Liver (tissue), 9 donors: ENCODE results near the gene TTC4. TPM values are rescaled to one million over a fixed set of nuclear protein-coding genes. Genes with fewer than 3 reads are reported as not detected.

ENCODE experiments used
- DNase-seq: peaks from one replicate; pipeline ENCODE4 v3.0.0-alpha.2; 2017; ENCODE audit warnings: low spot score
- H3K27ac ChIP-seq, 2 donors: one replicate each; pipeline ENCODE4 v1.7.0; 2013; ENCODE audit warnings: inconsistent platforms in 2 of 2, low read length in 2 of 2, control low read depth in 1 of 2, low read depth in 1 of 2, mild to moderate bottlenecking in 1 of 2
- H3K27me3 ChIP-seq, 4 donors: one replicate each; pipeline versions ENCODE4 v1.6.1 to v1.7.0; 2013; ENCODE audit warnings: low read length in 3 of 4, inconsistent platforms in 1 of 4, mild to moderate bottlenecking in 1 of 4, moderate library complexity in 1 of 4; ENCODE audit not compliant: control insufficient read depth in 4 of 4, insufficient read depth in 4 of 4
- H3K36me3 ChIP-seq, 4 donors: one replicate each; pipeline versions ENCODE4 v1.6.1 to v1.7.0; 2013; ENCODE audit warnings: low read length in 3 of 4, mild to moderate bottlenecking in 3 of 4, low read depth in 1 of 4, moderate library complexity in 1 of 4; ENCODE audit not compliant: control insufficient read depth in 4 of 4, insufficient read depth in 3 of 4
- H3K4me1 ChIP-seq, 4 donors: one replicate each; pipeline versions ENCODE4 v1.6.1 to v1.7.0; 2013; ENCODE audit warnings: low read length in 3 of 4, mild to moderate bottlenecking in 3 of 4, moderate library complexity in 1 of 4; ENCODE audit not compliant: control insufficient read depth in 4 of 4, insufficient read depth in 4 of 4
- H3K4me3 ChIP-seq, 3 donors: one replicate each; pipeline versions ENCODE4 v1.6.1 to v1.7.0; 2013; ENCODE audit warnings: low read length in 3 of 3, control low read depth in 1 of 3, low read depth in 1 of 3, mild to moderate bottlenecking in 1 of 3
- H3K9ac ChIP-seq, 2 donors: one replicate each; pipeline ENCODE4 v1.7.0; 2013; ENCODE audit warnings: low read length in 2 of 2, mild to moderate bottlenecking in 2 of 2, moderate library complexity in 2 of 2, control low read depth in 1 of 2, low read depth in 1 of 2
- H3K9me3 ChIP-seq, 4 donors: one replicate each; pipeline versions ENCODE4 v1.6.1 to v1.7.0; 2013; ENCODE audit warnings: low read length in 3 of 4; ENCODE audit not compliant: control insufficient read depth in 4 of 4
- CTCF ChIP-seq: fragments of 150-350 bp; IDR thresholded peaks from 2 replicates; pipeline ENCODE4 v1.5.1; 2017; ENCODE audit warnings: improper control_type of control experiment, low read depth, low read length; ENCODE audit not compliant: missing input control
- EGR1 ChIP-seq, 2 donors: IDR thresholded peaks; 2 replicates each; pipeline ENCODE4 v1.6.1; 2016 to 2018; ENCODE audit warnings: antibody characterized with exemption in 2 of 2, low read depth in 2 of 2
- FOXA1 ChIP-seq: IDR thresholded peaks from 2 replicates; pipeline ENCODE4 v1.6.1; 2016; ENCODE audit warnings: antibody characterized with exemption
- FOXA2 ChIP-seq: IDR thresholded peaks from 2 replicates; pipeline ENCODE4 v1.6.1; 2016; ENCODE audit warnings: antibody characterized with exemption
- GABPA ChIP-seq, 2 donors: IDR thresholded peaks in 1 of 2; conservative IDR thresholded peaks in 1 of 2; 2 replicates each; pipeline ENCODE4 v1.6.1; 2016; ENCODE audit warnings: antibody characterized with exemption in 2 of 2, mild to moderate bottlenecking in 1 of 2, moderate library complexity in 1 of 2
- HNF4A ChIP-seq, 2 donors: conservative IDR thresholded peaks; 2 replicates each; pipeline ENCODE4 v1.6.1; 2016; ENCODE audit warnings: antibody characterized with exemption in 2 of 2, mild to moderate bottlenecking in 2 of 2
- HNF4G ChIP-seq: IDR thresholded peaks from 2 replicates; pipeline ENCODE4 v1.6.1; 2016; ENCODE audit warnings: antibody characterized with exemption
- JUND ChIP-seq, 2 donors: IDR thresholded peaks; 2 replicates each; pipeline ENCODE4 v1.6.1; 2016; ENCODE audit warnings: antibody characterized with exemption in 2 of 2
- MAX ChIP-seq: IDR thresholded peaks from 2 replicates; pipeline ENCODE4 v1.6.1; 2016; ENCODE audit warnings: antibody characterized with exemption
- NR2F2 ChIP-seq: IDR thresholded peaks from 2 replicates; pipeline ENCODE4 v1.6.1; 2016; ENCODE audit warnings: antibody characterized with exemption
- RAD21 ChIP-seq, 2 donors: IDR thresholded peaks; 2 replicates each; pipeline ENCODE4 v1.6.1; 2016; ENCODE audit warnings: antibody characterized with exemption in 2 of 2, mild to moderate bottlenecking in 2 of 2
- REST ChIP-seq: IDR thresholded peaks from 2 replicates; pipeline ENCODE4 v1.6.1; 2016; ENCODE audit warnings: antibody characterized with exemption, mild to moderate bottlenecking
- RXRA ChIP-seq, 2 donors: IDR thresholded peaks; 2 replicates each; pipeline ENCODE4 v1.6.1; 2017 to 2018; ENCODE audit warnings: antibody characterized with exemption in 2 of 2, mild to moderate bottlenecking in 1 of 2
- SP1 ChIP-seq: IDR thresholded peaks from 2 replicates; pipeline ENCODE4 v1.6.1; 2018; ENCODE audit warnings: antibody characterized with exemption, mild to moderate bottlenecking
- YY1 ChIP-seq: IDR thresholded peaks from 2 replicates; pipeline ENCODE4 v1.6.1; 2016; ENCODE audit warnings: antibody characterized with exemption, mild to moderate bottlenecking
- WGBS: extraction: QIAGEN DNeasy Blood & Tissue Kit; methylation state at CpG from one replicate; pipeline ENCODE4 v1.1.7; 2013; 5-methylcytosine and 5-hydroxymethylcytosine counted together
- polyA plus RNA-seq, 2 donors: library from polyadenylated mRNA; stranded (reverse) in 1 of 2; unstranded in 1 of 2; fragments of 200-250 nt in 1 of 2; fragments of >200 nt in 1 of 2; fragmentation: Nextera tagmentation in 1 of 2; extraction: Ambion mirVana in 1 of 2; gene quantifications; one replicate each; pipeline versions ENCODE4 v1.2.1 to v1.2.3, GENCODE V29; 2013 to 2015
- total RNA-seq, 2 donors: library from RNA; depleted of rRNA; stranded (reverse); fragments of >200 nt; gene quantifications; one replicate each; pipeline ENCODE4 v1.2.3, GENCODE V29; 2014
- TF ChIP-seq, protein P1 (sequence below): IDR thresholded peaks from 2 replicates; pipeline ENCODE4 v1.6.1; 2016; ENCODE audit warnings: antibody characterized with exemption
- donor health status: healthy.
- donor health status: healthy.
- donor health status: healthy.
- donor health status: healthy.
- donor health status: healthy.

Gene TTC4
- total and polyA plus RNA-seq, 4 donors = 6.9 to 10.9 (median 8.1) TPM

GRCh38 chr1:54723985-54724384 is 8.3 kb downstream of the TTC4 start:
- peaks cover 7 to 72% (median 37%) of the 10 kb centered on the region in 4 donors for H3K36me3 ChIP-seq
- DNase-seq = no peak
- H3K9ac ChIP-seq = no peak overlapping the region
- no peaks in the 10 kb centered on the region for H3K27me3 ChIP-seq
- H3K4me3 ChIP-seq = no peak overlapping the region
- H3K4me1 ChIP-seq = peaks cover 0 to 1% (median 0%) of the 10 kb centered on the region in 4 donors
- H3K9me3 ChIP-seq = no peaks in the 10 kb centered on the region
- no peak overlapping the region for H3K27ac ChIP-seq
- TF ChIP-seq GABPA (IDR thresholded peaks at IDR 0.05 in 1 of 2, conservative IDR thresholded peaks at IDR 0.05 in 1 of 2) = no peak
- no peak for TF ChIP-seq REST
- TF ChIP-seq SP1 = no peak
- TF ChIP-seq NR2F2 = no peak
- TF ChIP-seq HNF4A (conservative IDR thresholded peaks at IDR 0.05) = no peak
- TF ChIP-seq JUND (IDR thresholded peaks at IDR 0.05) = no peak
- TF ChIP-seq, protein P1, sequence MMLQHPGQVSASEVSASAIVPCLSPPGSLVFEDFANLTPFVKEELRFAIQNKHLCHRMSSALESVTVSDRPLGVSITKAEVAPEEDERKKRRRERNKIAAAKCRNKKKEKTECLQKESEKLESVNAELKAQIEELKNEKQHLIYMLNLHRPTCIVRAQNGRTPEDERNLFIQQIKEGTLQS = no peak
- no peak for TF ChIP-seq FOXA2
- TF ChIP-seq HNF4G = no peak
- TF ChIP-seq RXRA (IDR thresholded peaks at IDR 0.05) = no peak
- TF ChIP-seq MAX = no peak
- TF ChIP-seq CTCF = no peak
- TF ChIP-seq EGR1 (IDR thresholded peaks at IDR 0.05; ENCODE audit: low read depth in 2 of 2) = no peak
- TF ChIP-seq FOXA1 = no peak

DNA sequence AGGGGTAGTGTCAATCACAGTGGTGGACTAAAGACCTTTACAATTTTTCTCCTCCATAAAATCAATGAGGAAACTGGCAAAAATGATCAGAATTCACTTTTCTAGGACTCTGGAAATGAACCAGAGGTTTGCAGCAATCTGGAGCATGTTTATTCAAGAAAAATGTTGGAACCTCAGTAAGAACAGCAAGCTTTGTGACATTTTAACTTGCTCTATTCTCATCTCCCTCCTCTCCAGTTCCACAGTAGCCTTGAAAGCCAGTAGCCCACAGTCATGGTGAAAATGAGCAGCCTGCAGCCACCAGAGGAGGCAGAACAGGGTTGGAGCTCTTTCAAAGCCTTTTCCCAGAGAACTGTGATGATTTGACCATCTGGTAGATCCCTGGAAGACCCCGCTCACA is 9.1 kb downstream of the TTC4 start:
- Histone ChIP-seq H3K4me3 (no peak overlapping the region), H3K27ac (no peak overlapping the region), H3K4me1 (peaks cover 0 to 1% (median 0%) of the 10 kb centered on the region in 4 donors), H3K27me3 (no peaks in the 10 kb centered on the region), H3K9me3 (no peaks in the 10 kb centered on the region), H3K9ac (no peak overlapping the region), H3K36me3 (peaks cover 7 to 70% (median 41%) of the 10 kb centered on the region in 4 donors)
- 98% methylated on average over 1 of the region's 1 CpG for WGBS
- no peak for DNase-seq
- TF ChIP-seq MAX (no peak), FOXA1 (no peak), RAD21 (IDR thresholded peaks at IDR 0.05) (no peak), JUND (IDR thresholded peaks at IDR 0.05) (no peak), CTCF (no peak), RXRA (IDR thresholded peaks at IDR 0.05) (no peak), YY1 (no peak), HNF4G (no peak), GABPA (IDR thresholded peaks at IDR 0.05 in 1 of 2, conservative IDR thresholded peaks at IDR 0.05 in 1 of 2) (no peak)
- TF ChIP-seq, protein P1 = no peak
